ENCODE results near the gene GRB7. TPM values are rescaled to one million over a fixed set of nuclear protein-coding genes. Genes with fewer than 3 reads are reported as not detected.

Gene GRB7
- total RNA-seq, 3 donors from 2014 or later: 27.9 to 69.2 TPM; not detected in 1

DNA sequence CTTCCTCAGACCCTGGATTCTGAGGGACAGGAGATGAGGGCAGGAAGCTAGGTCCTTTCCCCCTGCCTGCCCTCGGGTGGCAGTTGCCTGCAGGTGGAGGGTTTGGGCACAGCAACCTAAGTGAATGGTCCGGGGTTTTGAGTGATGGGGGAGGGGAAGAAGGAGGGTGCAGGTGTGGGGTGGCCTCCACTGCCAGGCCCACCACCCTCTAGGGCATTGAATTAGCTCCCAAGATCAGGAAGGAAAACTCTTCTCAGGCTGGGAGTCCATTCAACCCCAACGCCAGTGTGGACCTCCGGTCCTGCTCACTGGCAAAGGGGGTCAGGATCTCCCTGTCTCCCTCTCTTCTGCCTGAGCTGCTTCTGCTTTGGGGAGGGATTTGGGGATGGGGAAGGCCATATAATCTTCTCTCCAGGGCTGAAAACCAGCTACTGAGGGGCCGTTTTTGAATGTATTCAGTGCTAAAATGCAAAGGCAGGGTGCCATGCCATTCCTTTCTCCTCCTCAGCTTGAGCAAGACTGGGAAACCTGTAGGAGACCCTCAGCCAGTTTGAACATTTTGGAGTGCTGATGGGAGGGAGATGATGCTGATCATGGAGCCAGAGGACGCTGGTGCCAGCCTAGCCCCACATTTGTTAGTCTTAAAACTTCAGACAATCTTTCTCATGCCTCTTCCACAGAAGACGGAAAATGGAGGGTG is 18.8 kb downstream of the GRB7 start:
- TF ChIP-seq CTCF (IDR thresholded peaks at IDR 0.05): no peak
- no peak for TF ChIP-seq POLR2AphosphoS5 (IDR thresholded peaks at IDR 0.05)
- TF ChIP-seq POLR2A (IDR thresholded peaks at IDR 0.05): no peak
- intact Hi-C loops (cut with DNase I; ENCODE audit: low total_unique reads): loop anchor here (10.0 kb wide), 1 partner anchor 132 kb away; the partner anchor contains the start of gene PPP1R1B
- H3K27me3 ChIP-seq: no peaks in the 10 kb centered on the region
- H3K27ac ChIP-seq: no peak overlapping the region
- DNase-seq (ENCODE audit: low spot score in 2 of 2): no peak
- H3K4me1 ChIP-seq: peaks cover 0 to 9% of the 10 kb centered on the region in 2 donors
- H3K4me3 ChIP-seq: no peak overlapping the region
- H3K36me3 ChIP-seq: no peaks in the 10 kb centered on the region
- no peaks in the 10 kb centered on the region for H3K9me3 ChIP-seq

GRCh38 chr17:39757176-39757662 is 19.5 kb downstream of the GRB7 start:
- TF ChIP-seq POLR2AphosphoS5 (IDR thresholded peaks at IDR 0.05) (no peak), POLR2A (IDR thresholded peaks at IDR 0.05) (no peak), CTCF (IDR thresholded peaks at IDR 0.05) (no peak)
- Histone ChIP-seq H3K27ac (no peak overlapping the region), H3K4me1 (peaks cover 0 to 9% of the 10 kb centered on the region in 2 donors), H3K4me3 (no peak overlapping the region), H3K9me3 (no peaks in the 10 kb centered on the region), H3K36me3 (no peaks in the 10 kb centered on the region), H3K27me3 (no peaks in the 10 kb centered on the region)
- intact Hi-C loops (cut with DNase I; ENCODE audit: low total_unique reads): loop anchor here (10.0 kb wide), 1 partner anchor 132 kb away; the partner anchor contains the start of gene PPP1R1B
- no peak for DNase-seq (ENCODE audit: low spot score in 2 of 2)

- H3K27ac ChIP-seq: no peak overlapping the region
- H3K9me3 ChIP-seq: no peaks in the 10 kb centered on the region
- intact Hi-C loops (cut with DNase I; ENCODE audit: low total_unique reads): loop anchor here (10.0 kb wide), 1 partner anchor 133 kb away; the partner anchor contains the start of gene PPP1R1B
- peaks cover 0 to 8% of the 10 kb centered on the region in 2 donors for H3K4me1 ChIP-seq
- no peaks in the 10 kb centered on the region for H3K36me3 ChIP-seq
- no peak overlapping the region for H3K4me3 ChIP-seq
- no peak for DNase-seq (ENCODE audit: low spot score in 2 of 2)
- H3K27me3 ChIP-seq: no peaks in the 10 kb centered on the region
- no peak for TF ChIP-seq POLR2A (IDR thresholded peaks at IDR 0.05)
- TF ChIP-seq POLR2AphosphoS5 (IDR thresholded peaks at IDR 0.05): no peak
- TF ChIP-seq CTCF (IDR thresholded peaks at IDR 0.05): no peak
Measured at GRCh38 chr17:39757931-39758873, 20.5 kb downstream of the GRB7 start.

- no peaks in the 10 kb centered on the region for H3K36me3 ChIP-seq
- no peaks in the 10 kb centered on the region for H3K9me3 ChIP-seq
- H3K4me3 ChIP-seq: no peak overlapping the region
- DNase-seq (ENCODE audit: low spot score in 2 of 2): no peak
- TF ChIP-seq CTCF (IDR thresholded peaks at IDR 0.05): no peak
- TF ChIP-seq POLR2A (IDR thresholded peaks at IDR 0.05): no peak
- no peak for TF ChIP-seq POLR2AphosphoS5 (IDR thresholded peaks at IDR 0.05)
- H3K4me1 ChIP-seq: no peaks in the 10 kb centered on the region
- intact Hi-C loops (cut with DNase I; ENCODE audit: low total_unique reads): loop anchor here (10.0 kb wide), 1 partner anchor 134 kb away; the partner anchor contains the start of gene PPP1R1B
- H3K27me3 ChIP-seq: no peaks in the 10 kb centered on the region
- no peak overlapping the region for H3K27ac ChIP-seq
Measured at GRCh38 chr17:39759204-39759603, 21.5 kb downstream of the GRB7 start.
